ENCODE results near the gene HEATR1. TPM values are rescaled to one million over a fixed set of nuclear protein-coding genes. Genes with fewer than 3 reads are reported as not detected.

Gene HEATR1
- total RNA-seq, 1 experiment from 2014 or later = 68.3 TPM

DNA sequence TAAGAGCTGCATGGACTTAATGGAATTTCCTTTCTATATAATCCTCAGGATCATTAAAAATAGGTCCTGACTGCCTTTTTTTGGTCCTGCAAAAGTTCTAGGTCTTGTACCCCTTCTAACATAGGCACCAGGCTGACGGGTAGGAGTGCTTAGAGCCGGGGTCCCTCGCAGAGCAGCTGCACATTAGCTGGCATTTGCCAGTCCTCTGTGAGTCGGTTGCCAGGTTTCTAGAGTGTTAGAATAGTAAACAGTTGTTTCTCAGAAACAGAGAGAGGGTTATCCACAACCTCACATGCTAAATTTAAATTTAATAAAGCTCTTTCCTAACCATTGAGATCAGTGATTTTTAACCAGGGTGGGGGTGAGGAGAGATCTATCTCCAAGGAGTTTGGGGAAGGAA, 35.4 kb upstream of the HEATR1 start:
- H3K4me1 ChIP-seq (ENCODE audit: control insufficient read depth in 1 of 2, insufficient read depth in 2 of 2, low read length in 2 of 2) = no peaks in the 10 kb centered on the region
- intact Hi-C loops (cut with micrococcal nuclease) = no loop called here
- H3K79me2 ChIP-seq (ENCODE audit: insufficient read depth, low read length) = no peaks in the 10 kb centered on the region
- H3K27me3 ChIP-seq (ENCODE audit: insufficient read depth, low read length) = peaks cover 10% of the 10 kb centered on the region; the same call in 1 of the 2 replicates
- no peak overlapping the region for H3K9ac ChIP-seq (ENCODE audit: low read length)
- DNase-seq (ENCODE audit: low read depth, low spot score) = no peak
- POLR2A ChIA-PET = no interaction called here
- H4K20me1 ChIP-seq (ENCODE audit: insufficient read depth) = no peaks in the 10 kb centered on the region
- H3K36me3 ChIP-seq (ENCODE audit: control insufficient read depth in 1 of 2, insufficient read depth in 2 of 2, low read length in 2 of 2) = no peaks in the 10 kb centered on the region
- H3K9me2 ChIP-seq (ENCODE audit: insufficient read depth) = no peaks in the 10 kb centered on the region
- H3K4me2 ChIP-seq (ENCODE audit: low read length) = no peak overlapping the region
- H3K4me3 ChIP-seq (replicated peaks in 1 of 2; ENCODE audit: low read depth in 1 of 2, low read length in 2 of 2) = no peak overlapping the region
- BruUV-seq (replicated peaks) = no TSS peak
- no peak for ATAC-seq
- no peak for TF ChIP-seq EZH2phosphoT487 (IDR thresholded peaks at IDR 0.05; ENCODE audit: borderline replicate concordance)
- TF ChIP-seq, protein P1, sequence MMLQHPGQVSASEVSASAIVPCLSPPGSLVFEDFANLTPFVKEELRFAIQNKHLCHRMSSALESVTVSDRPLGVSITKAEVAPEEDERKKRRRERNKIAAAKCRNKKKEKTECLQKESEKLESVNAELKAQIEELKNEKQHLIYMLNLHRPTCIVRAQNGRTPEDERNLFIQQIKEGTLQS (IDR thresholded peaks at IDR 0.05) = no peak
- no peak for TF ChIP-seq CEBPB (IDR thresholded peaks at IDR 0.05; ENCODE audit: low read depth)
- no peak for TF ChIP-seq ELF1 (IDR thresholded peaks at IDR 0.05; ENCODE audit: borderline replicate concordance, low read depth)
- TF ChIP-seq POLR2A (IDR thresholded peaks at IDR 0.05; ENCODE audit: borderline replicate concordance, extremely low read depth, insufficient read depth, insufficient read length) = no peak
- TF ChIP-seq EGR1 (IDR thresholded peaks at IDR 0.05; ENCODE audit: low read depth) = no peak
- TF ChIP-seq ZFX (IDR thresholded peaks at IDR 0.05) = no peak
- no peak for TF ChIP-seq SIN3A (IDR thresholded peaks at IDR 0.05; ENCODE audit: low read depth)
- TF ChIP-seq TCF7L2 (IDR thresholded peaks at IDR 0.05; ENCODE audit: borderline replicate concordance, extremely low read depth, insufficient read depth, insufficient read length) = no peak
- TF ChIP-seq, protein P2, sequence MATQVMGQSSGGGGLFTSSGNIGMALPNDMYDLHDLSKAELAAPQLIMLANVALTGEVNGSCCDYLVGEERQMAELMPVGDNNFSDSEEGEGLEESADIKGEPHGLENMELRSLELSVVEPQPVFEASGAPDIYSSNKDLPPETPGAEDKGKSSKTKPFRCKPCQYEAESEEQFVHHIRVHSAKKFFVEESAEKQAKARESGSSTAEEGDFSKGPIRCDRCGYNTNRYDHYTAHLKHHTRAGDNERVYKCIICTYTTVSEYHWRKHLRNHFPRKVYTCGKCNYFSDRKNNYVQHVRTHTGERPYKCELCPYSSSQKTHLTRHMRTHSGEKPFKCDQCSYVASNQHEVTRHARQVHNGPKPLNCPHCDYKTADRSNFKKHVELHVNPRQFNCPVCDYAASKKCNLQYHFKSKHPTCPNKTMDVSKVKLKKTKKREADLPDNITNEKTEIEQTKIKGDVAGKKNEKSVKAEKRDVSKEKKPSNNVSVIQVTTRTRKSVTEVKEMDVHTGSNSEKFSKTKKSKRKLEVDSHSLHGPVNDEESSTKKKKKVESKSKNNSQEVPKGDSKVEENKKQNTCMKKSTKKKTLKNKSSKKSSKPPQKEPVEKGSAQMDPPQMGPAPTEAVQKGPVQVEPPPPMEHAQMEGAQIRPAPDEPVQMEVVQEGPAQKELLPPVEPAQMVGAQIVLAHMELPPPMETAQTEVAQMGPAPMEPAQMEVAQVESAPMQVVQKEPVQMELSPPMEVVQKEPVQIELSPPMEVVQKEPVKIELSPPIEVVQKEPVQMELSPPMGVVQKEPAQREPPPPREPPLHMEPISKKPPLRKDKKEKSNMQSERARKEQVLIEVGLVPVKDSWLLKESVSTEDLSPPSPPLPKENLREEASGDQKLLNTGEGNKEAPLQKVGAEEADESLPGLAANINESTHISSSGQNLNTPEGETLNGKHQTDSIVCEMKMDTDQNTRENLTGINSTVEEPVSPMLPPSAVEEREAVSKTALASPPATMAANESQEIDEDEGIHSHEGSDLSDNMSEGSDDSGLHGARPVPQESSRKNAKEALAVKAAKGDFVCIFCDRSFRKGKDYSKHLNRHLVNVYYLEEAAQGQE (IDR thresholded peaks at IDR 0.05; ENCODE audit: low read depth) = no peak
- TF ChIP-seq JUND (IDR thresholded peaks at IDR 0.05) = no peak
- no peak for TF ChIP-seq FOSL1 (IDR thresholded peaks at IDR 0.05; ENCODE audit: low read depth)
- TF ChIP-seq, protein P3, sequence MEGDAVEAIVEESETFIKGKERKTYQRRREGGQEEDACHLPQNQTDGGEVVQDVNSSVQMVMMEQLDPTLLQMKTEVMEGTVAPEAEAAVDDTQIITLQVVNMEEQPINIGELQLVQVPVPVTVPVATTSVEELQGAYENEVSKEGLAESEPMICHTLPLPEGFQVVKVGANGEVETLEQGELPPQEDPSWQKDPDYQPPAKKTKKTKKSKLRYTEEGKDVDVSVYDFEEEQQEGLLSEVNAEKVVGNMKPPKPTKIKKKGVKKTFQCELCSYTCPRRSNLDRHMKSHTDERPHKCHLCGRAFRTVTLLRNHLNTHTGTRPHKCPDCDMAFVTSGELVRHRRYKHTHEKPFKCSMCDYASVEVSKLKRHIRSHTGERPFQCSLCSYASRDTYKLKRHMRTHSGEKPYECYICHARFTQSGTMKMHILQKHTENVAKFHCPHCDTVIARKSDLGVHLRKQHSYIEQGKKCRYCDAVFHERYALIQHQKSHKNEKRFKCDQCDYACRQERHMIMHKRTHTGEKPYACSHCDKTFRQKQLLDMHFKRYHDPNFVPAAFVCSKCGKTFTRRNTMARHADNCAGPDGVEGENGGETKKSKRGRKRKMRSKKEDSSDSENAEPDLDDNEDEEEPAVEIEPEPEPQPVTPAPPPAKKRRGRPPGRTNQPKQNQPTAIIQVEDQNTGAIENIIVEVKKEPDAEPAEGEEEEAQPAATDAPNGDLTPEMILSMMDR (IDR thresholded peaks at IDR 0.05 in 2 of 3, conservative IDR thresholded peaks at IDR 0.05 in 1 of 3; ENCODE audit: borderline replicate concordance in 1 of 3, insufficient read depth in 1 of 3, low read depth in 2 of 3, low read length in 2 of 3) = no peak
- no peak for TF ChIP-seq POLR2AphosphoS5 (IDR thresholded peaks at IDR 0.05; ENCODE audit: low read depth, low read length)
- no peak for TF ChIP-seq RAD21 (IDR thresholded peaks at IDR 0.05; ENCODE audit: low read depth)
- no peak for TF ChIP-seq YY1 (IDR thresholded peaks at IDR 0.05; ENCODE audit: extremely low read depth, insufficient replicate concordance, low read depth, low read length)
- TF ChIP-seq, protein P4, sequence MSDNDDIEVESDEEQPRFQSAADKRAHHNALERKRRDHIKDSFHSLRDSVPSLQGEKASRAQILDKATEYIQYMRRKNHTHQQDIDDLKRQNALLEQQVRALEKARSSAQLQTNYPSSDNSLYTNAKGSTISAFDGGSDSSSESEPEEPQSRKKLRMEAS (IDR thresholded peaks at IDR 0.05) = no peak
- TF ChIP-seq EZH2 (IDR thresholded peaks at IDR 0.05) = no peak
- RAD21 ChIA-PET (ENCODE audit: low non-redundant PET in 1 of 2, low total read pairs in 2 of 2, uncharacterized antibody in 2 of 2, unreplicated experiment in 2 of 2) = interaction anchor here in 1 of 2 experiments (0.6 kb wide), 1 partner anchor 112 kb away, joined by 7 read pairs; no protein-coding TSS in a partner anchor
- H3K27ac ChIP-seq (ENCODE audit: low read depth, low read length) = no peak overlapping the region
- CTCF ChIA-PET = interaction anchor here (1.2 kb wide), 1 partner anchor 30 kb away, joined by 3 read pairs; no protein-coding TSS in a partner anchor
- H3K9me3 ChIP-seq (ENCODE audit: control insufficient read depth in 1 of 2, insufficient read depth in 1 of 2, low read depth in 1 of 2, low read length in 2 of 2) = no peaks in the 10 kb centered on the region
- no peak overlapping the region for H2AFZ ChIP-seq (ENCODE audit: low read depth, low read length, poor library complexity, severe bottlenecking)

Measured in HCT116 (cell line).